GM20000 (cell line): ENCODE data around the gene MEG3.

Experiments
- DNase-seq: peaks from one replicate; pipeline ENCODE4 v3.0.0; 2012; ENCODE audit warnings: low spot score
- CTCF ChIP-seq: IDR thresholded peaks from 2 replicates; pipeline ENCODE4 v1.5.1; 2012; ENCODE audit warnings: mild to moderate bottlenecking, control low read depth; ENCODE audit errors: extremely low read depth, missing control alignments

The MEG3 gene

GRCh38 chr14:100900837-100901390 lies 75.0 kb downstream of the MEG3 start:
- DNase-seq = no peak
- no peak for TF ChIP-seq CTCF

- no peak for TF ChIP-seq CTCF
- DNase-seq = no peak
These were observed 75.7 kb downstream of the MEG3 start for GRCh38 chr14:100901391-100902183.

- peak; percentile 4 for DNase-seq
These were observed 76.6 kb downstream of the MEG3 start for GRCh38 chr14:100902295-100903133.

GRCh38 chr14:100903134-100903468 lies 77.2 kb downstream of the MEG3 start:
- peak; percentile 2 for DNase-seq
- no peak for TF ChIP-seq CTCF

More at GRCh38 chr14:100902295-100903133, 76.6 kb downstream of the MEG3 start:
- no peak for TF ChIP-seq CTCF

GRCh38 chr14:100903672-100904185 lies 77.8 kb downstream of the MEG3 start, which contains the start of gene RTL1:
Gene RTL1 (minus strand): TSS chr14:100903722. CDS start chr14:100884788, 18,934 bp downstream.
- peak; percentile 6 for DNase-seq
- TF ChIP-seq CTCF = no peak

- peak; percentile 7 for DNase-seq
- TF ChIP-seq CTCF = no peak
These were observed 78.6 kb downstream of the MEG3 start for GRCh38 chr14:100904307-100905087.
